T-helper 9 cell (primary cell): ENCODE results near the gene COL4A4.

Experiments
- DNase-seq: peaks from one replicate; pipeline ENCODE4 v3.0.0-alpha.2; 2020

The COL4A4 gene

DNA sequence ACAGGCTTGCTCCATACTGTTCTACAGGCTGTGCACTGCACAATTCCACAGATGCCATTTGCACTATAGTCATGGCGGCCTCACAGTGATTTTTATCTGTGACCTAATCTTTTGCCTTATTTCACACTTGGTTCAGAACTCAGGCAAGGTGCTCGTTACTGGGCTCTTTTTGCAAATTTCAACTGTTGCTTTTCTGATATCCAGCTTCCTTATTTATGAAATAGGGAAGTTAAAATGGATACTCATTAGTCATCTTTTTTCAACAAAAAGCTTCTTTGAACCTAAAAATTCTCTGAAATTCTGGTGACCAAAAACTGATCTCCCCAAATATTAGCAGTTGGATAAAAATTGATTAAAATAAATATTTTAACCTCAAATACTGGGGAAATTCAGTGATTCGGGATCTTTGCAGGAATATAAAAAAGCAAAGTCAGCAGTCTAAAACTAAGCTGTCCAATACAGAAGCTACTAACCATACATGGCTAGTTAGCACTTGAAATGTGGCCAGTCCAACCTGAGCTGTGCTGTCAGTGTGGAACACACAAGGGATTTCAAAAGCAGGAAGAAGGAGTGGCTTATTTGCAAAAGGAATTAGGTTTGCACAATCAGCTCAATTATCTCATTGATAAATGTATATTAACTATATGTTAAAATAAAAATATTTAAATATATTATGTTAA is 134.4 kb downstream of the COL4A4 start:
- DNase-seq: no peak

DNA sequence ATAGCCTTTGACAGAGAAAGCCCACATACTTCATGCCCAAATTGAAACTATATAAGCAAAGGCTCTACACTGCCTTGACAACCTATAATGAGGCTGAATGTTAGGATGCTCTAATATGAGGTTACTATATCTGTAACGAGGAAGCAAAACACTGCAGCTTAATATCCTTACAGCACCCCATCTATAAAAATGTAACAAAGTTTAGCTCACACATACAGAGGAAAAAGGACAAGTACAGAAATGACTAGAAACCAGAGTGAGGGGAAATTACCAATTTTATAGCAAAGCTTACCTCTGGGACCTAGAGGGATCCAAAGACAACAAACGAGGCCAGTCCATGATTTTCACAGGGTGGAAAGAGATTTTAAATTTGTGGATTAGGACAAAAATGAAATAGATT is 138.5 kb downstream of the COL4A4 start:
- DNase-seq: no peak

DNA sequence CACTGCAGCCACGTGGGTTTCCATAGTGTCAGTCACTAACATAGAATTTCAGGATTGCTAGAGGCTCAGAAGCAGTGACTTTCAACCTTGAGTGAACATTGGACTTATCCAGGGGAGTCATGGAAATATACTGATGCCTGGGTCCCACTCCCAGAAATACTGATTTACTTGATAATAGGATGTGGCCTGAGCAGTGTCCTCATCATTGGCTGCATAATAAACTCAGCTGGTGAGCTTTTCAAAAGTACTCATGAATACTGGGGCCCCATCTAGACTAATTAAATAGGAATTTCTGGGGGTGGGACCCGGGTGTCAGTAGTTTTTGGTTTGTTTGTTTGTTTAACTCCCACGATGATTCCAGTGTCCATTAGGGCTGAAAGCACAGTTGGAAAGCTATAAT is 141.4 kb downstream of the COL4A4 start:
- no peak for DNase-seq

DNA sequence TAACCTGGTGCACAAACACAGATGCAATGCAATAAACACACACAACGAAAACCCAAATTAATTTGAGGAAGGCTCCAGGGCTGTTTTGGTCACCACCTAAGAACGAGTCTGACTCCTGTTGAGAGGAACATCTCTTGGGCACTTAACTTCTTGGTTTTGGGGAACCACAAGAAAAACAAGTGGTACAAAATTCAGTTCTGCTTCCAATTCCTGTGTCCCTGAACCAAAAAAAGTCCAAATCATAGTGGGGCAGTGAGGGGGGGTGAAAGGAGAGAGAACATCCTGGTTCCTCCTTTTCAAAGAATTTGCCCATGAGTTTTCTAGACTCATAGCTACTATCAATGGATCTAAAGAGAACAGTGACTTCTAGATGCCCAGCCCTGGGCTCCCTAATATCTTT is 143.6 kb downstream of the COL4A4 start:
- no peak for DNase-seq

DNA sequence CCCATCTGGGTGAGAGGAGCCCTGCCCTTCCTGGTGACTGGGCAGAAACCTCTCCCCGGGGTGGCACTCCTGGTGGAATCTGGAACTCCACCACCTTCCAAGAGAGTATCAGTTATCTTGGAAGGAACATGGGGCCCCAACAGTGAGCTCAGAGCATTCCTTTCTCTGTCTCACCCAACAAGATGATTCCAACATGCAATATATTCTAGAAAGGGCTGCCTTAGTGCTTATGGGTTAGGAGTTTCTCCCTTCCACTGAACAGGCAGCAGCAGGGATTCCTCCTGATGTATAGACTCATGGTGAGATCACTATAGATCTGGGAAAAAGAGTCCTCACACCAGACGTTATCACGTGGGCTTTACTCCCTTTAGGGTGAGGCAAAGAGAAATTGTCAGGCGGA is 147.1 kb downstream of the COL4A4 start:
- DNase-seq: no peak

DNA sequence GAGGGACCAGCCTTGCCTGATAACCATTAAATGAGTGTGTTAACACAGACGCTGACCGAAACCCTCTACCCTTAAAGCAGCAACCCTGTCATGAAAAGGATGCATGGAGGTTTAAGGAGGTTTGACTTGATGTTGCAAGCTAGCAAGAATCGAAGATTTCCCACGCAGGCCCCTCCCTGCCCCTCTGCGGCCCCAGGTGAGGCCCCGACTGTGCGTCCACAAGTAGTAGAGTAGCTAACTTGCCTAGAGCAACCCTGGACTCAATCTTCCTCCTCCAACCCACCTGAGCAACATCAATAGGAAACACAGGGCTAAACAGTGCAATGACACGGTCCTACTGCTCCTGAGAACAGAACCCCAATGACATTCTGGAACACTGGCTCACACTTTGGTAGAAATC is 150.1 kb downstream of the COL4A4 start:
- DNase-seq: no peak

DNA sequence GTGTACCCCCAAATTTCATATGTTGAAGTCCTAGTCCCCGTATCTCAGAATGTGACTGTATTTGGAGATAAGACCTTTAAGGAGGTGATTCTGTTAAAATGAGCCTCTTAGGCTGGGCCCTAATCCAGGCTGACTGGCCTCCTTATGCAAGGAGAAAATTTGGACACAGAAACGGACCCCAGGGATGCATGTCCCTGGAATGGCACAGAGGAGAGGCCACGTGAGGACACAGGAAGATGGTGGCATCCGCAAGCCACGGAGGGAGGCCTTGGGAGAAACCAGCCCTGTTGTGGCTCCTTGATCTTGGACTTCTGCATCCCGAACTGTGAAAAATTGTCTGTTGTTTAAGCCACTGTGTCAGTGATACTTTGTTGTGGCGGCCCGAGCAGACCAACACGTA is 150.7 kb downstream of the COL4A4 start:
- no peak for DNase-seq

DNA sequence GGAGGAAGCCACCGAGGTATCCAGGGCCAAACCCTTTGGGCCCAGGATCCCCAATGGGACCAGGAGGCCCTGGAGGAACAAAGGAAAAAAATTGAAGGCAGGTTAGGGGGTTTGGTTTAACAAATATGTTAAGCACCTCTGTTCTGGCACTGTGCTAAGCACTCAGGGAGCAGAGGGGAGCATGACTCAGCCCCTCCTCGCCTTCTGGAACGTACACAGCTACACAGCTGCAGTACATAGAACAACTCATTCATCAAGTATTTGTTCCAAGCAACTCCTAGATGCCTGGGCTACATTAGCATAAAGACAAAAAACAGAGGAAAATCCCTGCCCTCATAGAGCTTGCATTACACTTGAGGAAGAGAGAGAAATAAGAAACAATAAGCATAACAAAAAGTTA is 153.6 kb downstream of the COL4A4 start:
- no peak for DNase-seq

DNA sequence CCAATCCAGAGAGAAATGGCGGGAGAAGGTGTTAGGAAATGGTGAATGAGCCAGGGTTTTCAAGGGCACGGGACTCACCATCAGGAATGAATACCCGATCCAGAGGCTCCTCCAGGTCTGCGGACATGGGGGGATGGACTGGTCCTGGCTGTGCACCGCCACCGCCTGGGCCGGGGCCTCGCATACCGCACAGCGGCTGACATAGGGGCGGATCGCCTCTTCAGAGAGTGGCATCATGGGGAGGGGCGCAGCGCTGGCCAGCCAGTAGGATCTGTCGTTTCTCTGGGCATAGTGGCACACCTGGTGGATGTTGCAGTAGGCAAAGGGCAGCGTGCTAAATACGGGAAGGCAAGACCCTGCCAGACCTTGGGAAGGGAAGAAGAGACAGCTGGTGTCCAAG is 156.1 kb downstream of the COL4A4 start:
- no peak for DNase-seq

DNA sequence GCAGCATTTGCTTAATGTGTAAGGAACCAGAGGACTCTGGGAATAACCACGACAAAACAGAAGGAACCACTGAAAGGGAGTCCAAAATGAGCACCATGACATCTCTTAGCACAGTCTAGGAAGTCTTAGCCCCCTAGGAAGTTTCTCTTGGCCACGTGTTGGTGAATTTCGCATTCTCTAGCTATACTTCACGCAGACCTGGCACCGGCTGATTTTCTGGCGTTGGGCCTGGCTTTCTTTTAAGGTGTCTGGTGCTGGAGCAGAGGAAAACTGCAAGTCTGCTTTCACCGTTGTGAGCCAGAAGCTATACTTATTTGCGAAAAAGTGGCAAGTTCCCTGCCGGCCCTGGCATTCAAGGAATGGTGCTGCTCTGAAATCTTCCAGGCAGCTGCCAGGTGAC is 156.9 kb downstream of the COL4A4 start:
- DNase-seq: no peak

DNA sequence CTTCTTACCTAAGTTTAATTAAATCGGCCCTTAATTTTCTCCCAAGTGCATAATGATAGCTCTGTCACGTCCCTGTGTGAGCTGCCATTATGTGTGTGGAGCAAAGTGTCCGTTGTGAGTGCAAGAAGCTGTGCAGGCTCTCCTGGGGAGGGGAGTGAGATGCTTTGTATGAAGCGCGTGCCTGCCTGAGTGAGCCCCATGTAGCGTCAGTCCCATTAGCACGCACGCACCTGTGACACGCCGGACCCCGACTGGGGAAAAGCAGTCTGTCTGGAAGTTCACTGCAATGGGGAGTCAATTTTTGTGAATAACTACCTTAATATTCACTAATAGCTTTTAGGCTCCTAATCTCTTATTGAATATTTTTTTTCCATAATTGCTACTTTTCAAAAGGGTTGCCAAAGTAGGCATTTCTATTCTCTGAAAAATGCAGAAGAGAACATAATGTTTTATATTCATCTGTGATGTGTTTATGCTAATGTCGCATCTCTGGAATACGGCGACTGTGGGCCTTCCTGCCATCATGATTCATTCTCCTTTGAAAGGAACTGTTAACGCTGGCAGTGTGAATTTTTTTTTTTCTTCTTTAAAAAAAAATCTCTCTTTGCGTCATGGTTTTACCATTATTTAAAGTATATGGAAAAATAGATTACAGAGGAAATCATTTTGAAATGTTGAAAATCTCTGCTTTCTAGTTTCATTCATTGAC is 157.7 kb downstream of the COL4A4 start:
- no peak for DNase-seq

DNA sequence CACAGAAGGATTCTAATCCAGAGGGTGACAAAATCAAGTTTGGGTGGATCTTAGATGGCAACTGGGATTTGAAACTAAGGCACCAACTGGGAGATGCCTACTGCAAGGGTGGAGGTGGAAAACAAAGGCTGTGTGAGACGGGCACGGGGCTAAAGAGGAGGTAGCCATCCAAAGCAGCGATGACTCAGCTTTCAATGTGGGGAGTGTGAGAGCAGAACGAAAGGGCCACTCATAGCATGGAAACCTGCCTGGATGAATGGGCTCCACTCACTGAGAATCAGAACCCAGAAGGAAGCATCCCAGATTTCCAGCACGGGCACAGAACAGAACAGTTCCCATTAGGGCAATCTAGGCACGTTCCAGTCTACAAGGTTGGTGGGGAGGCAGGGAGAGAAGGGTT is 159.5 kb downstream of the COL4A4 start:
- DNase-seq: no peak

DNA sequence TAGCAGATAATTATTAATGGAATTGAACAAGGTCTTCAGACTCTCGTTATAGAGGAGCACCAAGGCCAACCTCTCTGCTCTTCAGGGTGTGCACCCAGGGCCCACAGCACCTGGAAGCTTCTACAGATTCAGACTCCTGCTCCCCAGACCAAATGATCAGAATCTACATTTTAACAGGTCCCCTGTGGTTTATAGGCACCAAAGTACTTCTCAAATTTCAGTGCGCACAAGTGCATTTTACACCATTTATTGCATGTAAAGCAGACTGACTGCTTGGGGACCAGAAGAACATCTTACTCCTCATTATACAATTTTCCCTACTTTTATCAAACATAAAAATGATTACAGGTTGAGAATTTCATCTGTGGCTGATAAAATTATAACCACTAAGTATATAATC is 163.9 kb downstream of the COL4A4 start:
- DNase-seq: no peak

DNA sequence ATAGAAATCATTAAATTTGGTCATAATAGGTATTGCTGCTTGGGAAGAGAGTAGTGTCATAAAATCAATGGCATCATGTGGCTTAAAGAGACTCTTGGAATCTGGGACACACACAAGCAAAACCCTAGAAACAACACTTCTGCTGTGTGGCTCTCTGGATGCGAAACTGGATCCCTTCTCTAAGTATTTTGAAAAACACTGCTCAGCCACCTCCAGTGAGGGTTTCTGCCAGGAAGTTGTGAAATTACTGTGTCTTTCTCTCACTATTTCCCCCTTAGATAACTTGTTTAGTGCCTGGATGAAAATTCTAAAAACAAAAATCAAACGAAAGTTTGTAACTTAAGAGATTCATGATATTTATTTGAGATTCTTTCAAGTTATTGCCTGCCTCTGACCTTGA is 164.3 kb downstream of the COL4A4 start:
- no peak for DNase-seq

DNA sequence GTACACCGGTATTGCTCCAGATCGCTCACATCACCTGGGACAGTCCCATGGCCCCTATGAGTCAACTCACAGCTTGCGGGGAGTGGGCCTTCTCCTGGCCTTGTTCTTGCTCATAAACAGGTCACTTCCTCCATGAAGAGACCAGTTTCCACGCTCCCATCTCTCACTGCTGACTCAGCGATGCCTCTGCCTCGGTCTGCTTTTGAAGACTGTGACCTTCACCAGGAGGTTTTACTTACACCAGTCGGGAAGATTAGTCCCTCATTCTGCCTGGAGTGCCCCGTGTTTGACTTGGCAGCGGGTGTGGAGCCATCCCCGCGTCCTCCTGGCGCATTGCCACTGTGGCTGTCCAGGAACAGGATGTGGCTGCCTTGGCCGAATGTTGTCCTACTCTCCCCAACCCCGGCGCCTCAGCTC is 168.4 kb downstream of the COL4A4 start:
- DNase-seq: no peak

DNA sequence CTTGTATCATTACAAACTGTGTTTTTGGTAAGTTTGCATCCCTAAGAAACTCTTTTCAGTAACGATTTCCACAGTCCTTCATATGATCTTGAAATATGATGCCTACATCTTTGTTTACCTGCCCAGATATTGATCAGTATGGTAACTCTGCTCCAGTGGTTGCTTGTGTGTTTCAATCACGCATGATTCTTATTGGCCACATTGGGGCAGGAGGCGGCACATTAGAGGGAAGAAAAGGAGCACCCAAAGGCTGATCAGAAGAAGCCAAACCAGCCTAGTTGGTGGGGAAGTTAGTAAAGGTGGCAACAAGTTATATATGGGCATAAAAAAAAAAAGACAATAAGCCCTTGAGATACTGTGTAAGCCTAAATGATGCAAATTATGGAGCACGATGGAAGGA is 169.2 kb downstream of the COL4A4 start:
- DNase-seq: no peak

DNA sequence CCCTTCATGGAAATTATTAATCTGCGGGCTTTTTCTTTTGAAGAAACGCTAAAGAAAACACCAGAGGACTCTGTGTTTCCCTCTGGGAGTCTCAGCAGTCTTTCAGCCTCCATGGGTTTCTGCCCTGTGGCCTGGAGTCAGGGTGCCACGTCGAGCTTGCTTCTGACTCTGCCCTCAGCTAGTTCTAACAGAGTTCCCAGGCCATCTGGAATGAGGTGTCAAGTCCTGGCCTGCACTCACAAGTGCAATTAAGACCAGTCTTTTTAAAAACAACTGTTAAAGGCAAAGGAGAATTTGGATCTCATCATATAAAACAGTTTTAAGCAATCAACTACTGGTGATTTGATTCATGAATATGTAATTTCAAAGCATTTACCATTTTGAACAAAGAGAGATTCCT is 170.8 kb downstream of the COL4A4 start:
- DNase-seq: no peak

DNA sequence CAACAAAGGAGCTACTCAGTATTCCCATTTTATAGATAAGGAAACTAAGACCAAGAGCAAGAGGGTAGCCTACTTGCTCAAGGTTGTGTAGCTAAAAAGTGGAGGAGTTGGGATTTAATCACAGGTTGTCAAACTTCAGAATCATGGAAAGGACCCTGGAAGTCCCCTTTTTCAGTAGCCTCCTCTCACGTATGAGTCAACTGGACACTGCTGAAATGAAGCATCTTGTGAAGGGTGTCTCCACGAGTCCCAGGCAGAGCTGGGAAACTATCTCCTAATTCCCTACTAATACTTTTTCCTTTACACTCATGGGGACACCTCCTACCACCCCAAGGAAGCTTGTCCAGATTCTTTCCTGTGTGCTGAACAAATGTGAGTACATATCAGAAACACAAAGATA is 172.3 kb downstream of the COL4A4 start:
- DNase-seq: no peak

DNA sequence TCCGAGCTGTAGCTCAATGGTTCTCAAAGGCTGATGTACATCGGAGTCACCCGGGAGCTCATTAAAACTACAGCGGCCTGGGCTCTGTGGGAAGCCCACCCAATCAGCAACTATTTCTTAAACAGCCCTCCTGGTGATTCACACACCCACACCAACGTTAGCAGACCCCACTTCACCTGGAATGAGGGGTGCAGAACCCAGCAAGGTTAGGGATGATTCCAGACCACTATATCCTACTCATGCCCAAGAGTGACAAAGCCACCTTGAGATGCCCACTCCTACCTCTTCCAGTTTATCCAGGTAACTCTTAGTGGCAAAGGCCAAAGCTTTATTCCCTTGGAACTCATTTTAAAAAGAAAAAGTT is 178.4 kb downstream of the COL4A4 start:
- DNase-seq: no peak

DNA sequence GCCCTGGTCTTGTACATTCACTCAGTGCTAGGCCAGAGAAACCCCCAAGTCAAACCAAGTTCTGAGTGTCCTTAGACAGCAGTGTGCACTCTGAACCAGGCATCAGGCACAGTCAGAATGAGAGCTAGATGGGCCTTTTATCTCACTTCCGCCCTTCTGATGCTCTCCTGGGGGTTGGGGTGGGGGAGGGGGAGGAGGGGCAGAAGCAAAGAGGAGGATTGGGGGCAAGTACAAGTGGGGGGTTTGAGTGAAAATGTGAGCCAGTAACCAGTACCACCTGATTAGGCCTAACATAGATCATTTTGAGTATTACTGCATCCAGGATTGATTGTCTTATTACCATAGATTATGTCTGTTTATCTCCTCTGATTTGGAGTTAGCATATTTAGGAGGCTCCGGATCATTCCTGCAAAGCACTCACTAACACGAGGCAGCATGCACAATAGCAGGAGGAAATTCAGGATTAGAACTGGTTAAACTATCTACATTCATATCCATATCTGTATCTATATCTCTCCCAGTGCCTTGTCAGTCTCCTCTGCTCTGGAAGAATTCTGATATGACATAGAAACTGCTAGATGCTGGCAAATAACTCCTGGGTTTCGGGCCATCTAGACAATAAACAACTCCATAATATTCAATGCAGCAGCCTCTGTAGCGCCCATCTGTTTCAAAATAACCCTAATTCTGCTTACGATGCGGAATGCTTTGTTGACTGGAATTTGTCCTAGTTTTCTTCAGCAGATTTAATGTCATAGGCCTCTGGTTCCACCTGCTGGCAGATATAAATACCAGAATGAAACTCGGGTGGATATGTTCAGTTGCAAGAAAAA is 179.0 kb downstream of the COL4A4 start:
- no peak for DNase-seq

DNA sequence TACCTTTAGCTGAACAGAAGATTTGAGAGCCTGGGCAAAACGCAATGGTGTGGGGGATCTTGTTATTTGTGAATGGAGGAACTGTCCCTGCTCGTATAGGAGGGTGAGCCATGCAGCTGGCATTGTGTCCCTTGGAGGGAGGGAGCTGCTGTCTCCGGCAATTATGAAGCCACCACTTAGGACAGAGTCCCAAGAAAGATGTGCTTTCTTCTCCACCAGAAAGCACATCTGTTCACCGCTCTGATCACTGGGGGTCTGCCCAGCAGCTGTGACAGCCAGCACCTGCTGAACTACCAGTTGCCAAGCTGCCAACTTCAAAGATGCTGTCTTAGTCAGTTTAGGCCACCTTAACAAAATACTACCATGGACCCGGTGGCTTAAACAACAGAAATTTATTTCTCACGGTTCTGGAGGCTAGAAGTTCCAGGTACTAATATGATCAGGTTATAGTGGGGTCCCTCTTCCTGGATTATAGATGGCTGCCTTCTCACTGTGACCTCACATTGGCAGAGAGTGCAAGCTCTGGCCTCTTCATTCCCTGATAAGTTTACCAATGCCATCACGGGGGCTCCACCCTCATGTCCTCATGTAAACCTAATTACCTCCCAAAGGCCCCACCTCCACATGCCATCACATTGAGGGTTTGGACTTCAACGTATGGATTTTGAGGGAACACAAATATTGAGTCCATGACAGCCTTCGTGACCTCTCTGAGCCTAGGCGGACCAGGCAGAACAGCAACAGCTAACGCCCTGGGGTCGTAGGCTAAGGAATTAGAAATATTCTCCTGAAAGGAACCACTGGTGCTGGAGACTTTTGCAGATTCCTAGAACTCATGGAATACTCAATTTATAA is 179.9 kb downstream of the COL4A4 start:
- DNase-seq: no peak

DNA sequence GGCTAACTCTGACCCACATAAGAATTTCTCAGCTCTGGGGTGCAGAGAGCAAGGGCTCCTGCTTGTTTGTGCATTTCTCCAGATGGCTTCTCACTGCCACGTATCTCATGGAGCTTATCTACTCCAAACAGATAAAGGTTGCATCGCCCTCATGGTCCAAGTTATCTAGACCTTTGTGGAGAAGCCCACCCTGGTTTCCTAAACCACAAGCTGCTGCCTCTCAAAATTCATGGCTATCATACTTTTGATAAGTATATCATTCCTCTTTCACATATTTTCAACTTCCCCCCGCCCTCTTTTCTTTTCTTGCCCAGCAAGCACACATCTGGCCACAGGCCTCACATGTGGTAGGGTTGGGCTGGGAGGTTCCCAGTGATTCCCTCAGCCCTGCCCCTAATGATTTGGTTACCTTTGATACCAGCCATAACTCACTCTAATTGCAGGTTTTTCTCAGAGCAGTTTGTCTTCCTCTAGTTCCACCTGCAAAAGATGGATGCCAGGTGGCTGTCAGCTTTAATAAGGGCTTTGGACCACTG is 182.1 kb downstream of the COL4A4 start:
- DNase-seq: no peak

DNA sequence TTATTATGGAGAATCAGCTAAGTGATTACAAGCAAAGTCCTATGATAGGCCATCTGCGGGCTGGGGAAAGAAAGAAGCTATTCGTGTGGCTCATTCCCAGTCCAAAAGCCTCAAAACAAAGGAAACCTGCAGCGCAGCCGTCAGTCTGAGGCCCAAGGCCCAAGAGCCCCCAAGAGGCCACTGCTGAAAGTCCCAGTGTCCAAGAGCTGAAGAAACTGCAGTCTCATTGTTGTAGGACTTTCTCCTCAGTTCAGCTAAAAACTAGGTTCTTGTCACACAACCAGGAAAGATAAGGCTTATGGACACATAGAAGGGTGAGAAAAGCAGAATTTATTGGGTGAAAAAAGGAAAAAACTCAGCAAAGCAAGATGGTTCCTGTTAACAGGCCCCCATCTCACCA is 185.0 kb downstream of the COL4A4 start:
- DNase-seq: no peak
